Measurements from ENCODE around the gene VGLL4.

Gene VGLL4

GRCh38 chr3:11611341-11611799 is 32.3 kb downstream of the VGLL4 start:
- TF ChIP-seq GATA2 (IDR thresholded peaks at IDR 0.05; ENCODE audit: low read depth, low read length) (no peak), GATA3 (IDR thresholded peaks at IDR 0.05; ENCODE audit: low read depth, low read length) (no peak)

- TF ChIP-seq GATA3 (IDR thresholded peaks at IDR 0.05; ENCODE audit: low read depth, low read length) (no peak), GATA2 (IDR thresholded peaks at IDR 0.05; ENCODE audit: low read depth, low read length) (no peak)
These were observed 32.9 kb downstream of the VGLL4 start for GRCh38 chr3:11610700-11611275.

- TF ChIP-seq GATA2 (IDR thresholded peaks at IDR 0.05; ENCODE audit: low read depth, low read length) (no peak), GATA3 (IDR thresholded peaks at IDR 0.05; ENCODE audit: low read depth, low read length) (no peak)
These were observed 33.6 kb downstream of the VGLL4 start for GRCh38 chr3:11610044-11610671.

GRCh38 chr3:11609481-11609880 is 34.2 kb downstream of the VGLL4 start:
- TF ChIP-seq GATA3 (IDR thresholded peaks at IDR 0.05; ENCODE audit: low read depth, low read length) (no peak), GATA2 (IDR thresholded peaks at IDR 0.05; ENCODE audit: low read depth, low read length) (no peak)

GRCh38 chr3:11607816-11608215 is 35.9 kb downstream of the VGLL4 start:
- TF ChIP-seq GATA2 (IDR thresholded peaks at IDR 0.05; ENCODE audit: low read depth, low read length) (no peak), GATA3 (IDR thresholded peaks at IDR 0.05; ENCODE audit: low read depth, low read length) (no peak)

GRCh38 chr3:11606865-11607440 is 36.8 kb downstream of the VGLL4 start:
- TF ChIP-seq GATA3 (IDR thresholded peaks at IDR 0.05; ENCODE audit: low read depth, low read length) (no peak), GATA2 (IDR thresholded peaks at IDR 0.05; ENCODE audit: low read depth, low read length) (no peak)

GRCh38 chr3:11606090-11606784 is 37.5 kb downstream of the VGLL4 start:
- no peak for TF ChIP-seq GATA3 (IDR thresholded peaks at IDR 0.05; ENCODE audit: low read depth, low read length)
- no peak for TF ChIP-seq GATA2 (IDR thresholded peaks at IDR 0.05; ENCODE audit: low read depth, low read length)

- TF ChIP-seq GATA3 (IDR thresholded peaks at IDR 0.05; ENCODE audit: low read depth, low read length) = no peak
These were observed 38.3 kb downstream of the VGLL4 start for GRCh38 chr3:11605398-11605797.

GRCh38 chr3:11604139-11604892 is 39.4 kb downstream of the VGLL4 start:
- no peak for TF ChIP-seq GATA3 (IDR thresholded peaks at IDR 0.05; ENCODE audit: low read depth, low read length)
- TF ChIP-seq GATA2 (IDR thresholded peaks at IDR 0.05; ENCODE audit: low read depth, low read length) = no peak

GRCh38 chr3:11603628-11604027 is 40.1 kb downstream of the VGLL4 start:
- TF ChIP-seq GATA3 (IDR thresholded peaks at IDR 0.05; ENCODE audit: low read depth, low read length) = no peak
- no peak for TF ChIP-seq GATA2 (IDR thresholded peaks at IDR 0.05; ENCODE audit: low read depth, low read length)

GRCh38 chr3:11602886-11603527 is 40.7 kb downstream of the VGLL4 start:
- TF ChIP-seq GATA2 (IDR thresholded peaks at IDR 0.05; ENCODE audit: low read depth, low read length) = no peak
- TF ChIP-seq GATA3 (IDR thresholded peaks at IDR 0.05; ENCODE audit: low read depth, low read length) = no peak

- TF ChIP-seq GATA3 (IDR thresholded peaks at IDR 0.05; ENCODE audit: low read depth, low read length) = no peak
- no peak for TF ChIP-seq GATA2 (IDR thresholded peaks at IDR 0.05; ENCODE audit: low read depth, low read length)
These were observed 41.4 kb downstream of the VGLL4 start for GRCh38 chr3:11602239-11602840.
